Naive B cell (primary cell): ENCODE results near the gene LIPA. TPM values are rescaled to one million over a fixed set of nuclear protein-coding genes. Genes with fewer than 3 reads are reported as not detected.
A peak's percentile ranks its signal among the peaks of the same experiment; 100 is the strongest.
"Not testable (repeated sequence)": the region's sequence is repeated elsewhere in the genome, so short reads cannot be mapped to it uniquely, and the experiment has no call there.

ENCODE experiments used
- ATAC-seq, 2 donors: fragments of 150-1000 bp; cut with Tn5 transposase; 2 replicates each; pipeline ENCODE4 v1.10.0; 2021; ENCODE audit warnings: low read depth in 2 of 2, mild to moderate bottlenecking in 2 of 2, moderate library complexity in 2 of 2
- DNase-seq: peaks from one replicate; pipeline ENCODE4 v3.0.0; 2022
- H3K27ac Mint-ChIP-seq, 6 donors: one replicate each; pipeline ENCODE4 v1.8.0; 2020 to 2022; ENCODE audit warnings: mild to moderate bottlenecking in 6 of 6, mixed read lengths in 6 of 6, moderate library complexity in 5 of 6, inconsistent platforms in 2 of 6
- H3K27me3 Mint-ChIP-seq, 3 donors: one replicate each; pipeline ENCODE4 v1.8.0; 2021 to 2022; ENCODE audit warnings: mixed read lengths in 3 of 3, mild to moderate bottlenecking in 1 of 3
- H3K36me3 Mint-ChIP-seq, 2 donors: one replicate each; pipeline ENCODE4 v1.8.0; 2020 to 2022; ENCODE audit warnings: mixed read lengths in 2 of 2, inconsistent platforms in 1 of 2, mild to moderate bottlenecking in 1 of 2
- H3K4me1 Mint-ChIP-seq, 3 donors: one replicate each; pipeline ENCODE4 v1.8.0; 2020 to 2022; ENCODE audit warnings: mixed read lengths in 3 of 3, inconsistent platforms in 1 of 3, mild to moderate bottlenecking in 1 of 3, moderate library complexity in 1 of 3
- H3K4me3 Mint-ChIP-seq, 8 donors: one replicate each; pipeline ENCODE4 v1.8.0; 2020 to 2022; ENCODE audit warnings: mild to moderate bottlenecking in 8 of 8, mixed read lengths in 8 of 8, moderate library complexity in 8 of 8, inconsistent platforms in 2 of 8
- H3K9me3 Mint-ChIP-seq, 7 donors: one replicate each; pipeline ENCODE4 v1.8.0; 2020 to 2022; ENCODE audit warnings: mixed read lengths in 7 of 7, mild to moderate bottlenecking in 5 of 7, inconsistent platforms in 2 of 7, moderate library complexity in 1 of 7
- polyA plus RNA-seq, 6 donors: library from polyadenylated mRNA; unstranded; fragments of 300-500 nt; fragmentation: Illumina TruSeq; gene quantifications; one replicate each; pipeline ENCODE4 v1.2.3, GENCODE V29; 2021; ENCODE audit warnings: low read depth in 6 of 6

LIPA gene
- polyA plus RNA-seq, 6 donors from 2014 or later, result 134 to 178 (median 159) TPM

GRCh38 chr10:89183571-89183970 is 68.0 kb downstream of the LIPA start:
- H3K4me3 Mint-ChIP-seq, result no peak overlapping the region
- H3K4me1 Mint-ChIP-seq, result peaks cover 13 to 23% (median 19%) of the 10 kb centered on the region in 3 donors
- peak overlapping the region in 1 of 6 donors; percentile 72 for H3K27ac Mint-ChIP-seq
- DNase-seq (no peak), ATAC-seq (no peak)
- H3K36me3 Mint-ChIP-seq, result no peaks in the 10 kb centered on the region
- peaks cover 0 to 10% (median 5%) of the 10 kb centered on the region in 3 donors for H3K27me3 Mint-ChIP-seq
- H3K9me3 Mint-ChIP-seq, result no peaks in the 10 kb centered on the region

GRCh38 chr10:89182894-89183293 is 68.7 kb downstream of the LIPA start:
- no peaks in the 10 kb centered on the region for H3K36me3 Mint-ChIP-seq
- H3K9me3 Mint-ChIP-seq, result no peaks in the 10 kb centered on the region
- peaks cover 13 to 23% (median 19%) of the 10 kb centered on the region in 3 donors for H3K4me1 Mint-ChIP-seq
- no peak overlapping the region for H3K27ac Mint-ChIP-seq
- no peak overlapping the region for H3K4me3 Mint-ChIP-seq
- peaks cover 0 to 10% (median 5%) of the 10 kb centered on the region in 3 donors for H3K27me3 Mint-ChIP-seq
- DNase-seq, result no peak
- no peak for ATAC-seq

GRCh38 chr10:89175816-89176215 is 75.8 kb downstream of the LIPA start:
- no peak overlapping the region for H3K27ac Mint-ChIP-seq
- no peaks in the 10 kb centered on the region for H3K4me1 Mint-ChIP-seq
- H3K4me3 Mint-ChIP-seq, result no peak overlapping the region
- ATAC-seq (no peak), DNase-seq (no peak)
- H3K27me3 Mint-ChIP-seq, result peaks cover 4 to 15% (median 11%) of the 10 kb centered on the region in 3 donors
- H3K9me3 Mint-ChIP-seq, result no peaks in the 10 kb centered on the region
- H3K36me3 Mint-ChIP-seq, result no peaks in the 10 kb centered on the region

GRCh38 chr10:89173075-89173474 is 78.5 kb downstream of the LIPA start:
- Mint-ChIP-seq H3K36me3 (no peaks in the 10 kb centered on the region), H3K9me3 (no peaks in the 10 kb centered on the region), H3K4me3 (no peak overlapping the region), H3K27me3 (peaks cover 8 to 19% (median 11%) of the 10 kb centered on the region in 3 donors), H3K4me1 (no peaks in the 10 kb centered on the region), H3K27ac (no peak overlapping the region)
- ATAC-seq (no peak), DNase-seq (no peak)

GRCh38 chr10:89171996-89172395 is 79.6 kb downstream of the LIPA start:
- ATAC-seq, result no peak
- Mint-ChIP-seq H3K27ac (no peak overlapping the region), H3K27me3 (peaks cover 8 to 19% (median 11%) of the 10 kb centered on the region in 3 donors), H3K36me3 (no peaks in the 10 kb centered on the region), H3K4me1 (no peaks in the 10 kb centered on the region), H3K4me3 (no peak overlapping the region), H3K9me3 (no peaks in the 10 kb centered on the region)
- no peak for DNase-seq

GRCh38 chr10:89171263-89171872 is 80.2 kb downstream of the LIPA start:
- Mint-ChIP-seq H3K9me3 (no peaks in the 10 kb centered on the region), H3K27me3 (peaks cover 8 to 19% (median 17%) of the 10 kb centered on the region in 3 donors), H3K27ac (no peak overlapping the region), H3K4me3 (no peak overlapping the region), H3K36me3 (no peaks in the 10 kb centered on the region), H3K4me1 (no peaks in the 10 kb centered on the region)
- ATAC-seq (no peak), DNase-seq (no peak)

GRCh38 chr10:89168354-89168900 is 83.1 kb downstream of the LIPA start:
- not testable (repeated sequence) for H3K4me3 Mint-ChIP-seq, DNase-seq, H3K27ac Mint-ChIP-seq, H3K9me3 Mint-ChIP-seq, H3K36me3 Mint-ChIP-seq, ATAC-seq
- peaks cover 11 to 17% (median 12%) of the 10 kb centered on the region in 3 donors for H3K4me1 Mint-ChIP-seq
- H3K27me3 Mint-ChIP-seq, result peaks cover 8 to 19% (median 18%) of the 10 kb centered on the region in 3 donors

- DNase-seq (no peak), ATAC-seq (no peak)
- peaks cover 13 to 21% (median 15%) of the 10 kb centered on the region in 3 donors for H3K4me1 Mint-ChIP-seq
- H3K27me3 Mint-ChIP-seq, result peaks cover 4 to 13% (median 13%) of the 10 kb centered on the region in 3 donors
- no peak overlapping the region for H3K4me3 Mint-ChIP-seq
- H3K36me3 Mint-ChIP-seq, result no peaks in the 10 kb centered on the region
- H3K9me3 Mint-ChIP-seq, result no peaks in the 10 kb centered on the region
- H3K27ac Mint-ChIP-seq, result no peak overlapping the region
These were observed 83.7 kb downstream of the LIPA start for GRCh38 chr10:89167915-89168314.

DNA sequence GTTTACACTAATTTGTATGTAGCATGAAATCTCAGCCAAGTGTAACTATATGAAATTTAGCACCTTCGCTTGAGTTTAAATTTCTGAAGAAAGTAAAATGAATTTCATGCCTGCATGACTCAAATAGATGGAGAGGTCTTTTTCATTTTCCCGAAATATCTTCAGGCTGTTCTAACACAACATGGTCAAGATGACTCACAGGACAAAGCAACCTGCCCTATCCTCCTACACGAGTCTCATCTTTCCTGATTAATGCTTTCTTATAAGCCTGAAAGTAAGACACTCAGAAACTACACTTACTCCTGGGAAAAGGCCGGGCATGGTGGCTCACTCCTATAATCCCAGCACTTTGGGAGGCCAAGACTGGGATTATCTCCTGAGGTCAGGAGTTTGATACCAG is 85.7 kb downstream of the LIPA start:
- no peak overlapping the region for H3K4me3 Mint-ChIP-seq
- H3K4me1 Mint-ChIP-seq, result peaks cover 13 to 21% (median 15%) of the 10 kb centered on the region in 3 donors
- peaks cover 4 to 7% (median 5%) of the 10 kb centered on the region in 3 donors for H3K27me3 Mint-ChIP-seq

GRCh38 chr10:89164920-89165319 is 86.7 kb downstream of the LIPA start:
- ATAC-seq (no peak), DNase-seq (no peak)
- H3K27me3 Mint-ChIP-seq, result peaks cover 3 to 7% (median 4%) of the 10 kb centered on the region in 3 donors
- peak overlapping the region in 1 of 6 donors; percentile 56 for H3K27ac Mint-ChIP-seq
- peaks cover 13 to 21% (median 15%) of the 10 kb centered on the region in 3 donors for H3K4me1 Mint-ChIP-seq
- no peaks in the 10 kb centered on the region for H3K9me3 Mint-ChIP-seq
- no peak overlapping the region for H3K4me3 Mint-ChIP-seq
- H3K36me3 Mint-ChIP-seq, result no peaks in the 10 kb centered on the region

More for the DNA sequence above, 85.7 kb downstream of the LIPA start:
- no peaks in the 10 kb centered on the region for H3K9me3 Mint-ChIP-seq
- H3K36me3 Mint-ChIP-seq, result no peaks in the 10 kb centered on the region
- no peak for ATAC-seq
- DNase-seq, result no peak
- peak overlapping the region in 1 of 6 donors; percentile 69 for H3K27ac Mint-ChIP-seq

- Mint-ChIP-seq H3K36me3 (no peaks in the 10 kb centered on the region), H3K27me3 (peaks cover 3 to 7% (median 4%) of the 10 kb centered on the region in 3 donors), H3K9me3 (no peaks in the 10 kb centered on the region), H3K4me1 (peaks cover 13 to 21% (median 15%) of the 10 kb centered on the region in 3 donors), H3K4me3 (peak overlapping the region; percentile 65 to 85 (median 77)), H3K27ac (peak overlapping the region in 3 of 6 donors; percentile 3 to 50 (median 4))
- DNase-seq, result no peak
- peak; percentile 73 to 75 for ATAC-seq
These were observed 87.5 kb downstream of the LIPA start for GRCh38 chr10:89164080-89164479.

Other genes starting within 250 kb of the LIPA start
- gene CH25H, start 44.5 kb downstream of the LIPA start, polyA plus RNA-seq, result 1 to 10 TPM in 1 of 6 donors, under 1 TPM in 3, not detected in 2; 0.24 to 1.1 (median 0.95) TPM
- 10 to 100 TPM in 5 of 6 donors, 1 to 10 TPM in 1; 9.4 to 22.7 (median 14.0) TPM for gene IFIT2, start 50.3 kb upstream of the LIPA start, polyA plus RNA-seq
- 10 to 100 TPM in 2 of 6 donors, 1 to 10 TPM in 4; 3.5 to 27.2 (median 7.3) TPM for gene IFIT3, start 76.2 kb upstream of the LIPA start, polyA plus RNA-seq
- gene IFIT1B, start 126.3 kb upstream of the LIPA start, polyA plus RNA-seq, result under 1 TPM in 2 of 6 donors, not detected in 4; 0.12 to 0.15 TPM
- gene IFIT1, start 140.8 kb upstream of the LIPA start, polyA plus RNA-seq, result 1 to 10 TPM; 1.2 to 6.7 (median 3.1) TPM
- gene IFIT5, start 162.8 kb upstream of the LIPA start, polyA plus RNA-seq, result 10 to 100 TPM; 13.6 to 24.2 (median 21.4) TPM